Measurements from ENCODE around the gene FGG. TPM values are rescaled to one million over a fixed set of nuclear protein-coding genes. Genes with fewer than 3 reads are reported as not detected.

FGG gene
- total RNA-seq, 1 experiment from 2014 or later, result not detected

GRCh38 chr4:154574311-154574710 lies 38.1 kb downstream of the FGG start:
- Mint-ChIP-seq H3K27ac (no peak overlapping the region), H3K4me3 (no peak overlapping the region), H3K27me3 (ENCODE audit: low read depth) (no peaks in the 10 kb centered on the region), H3K9me3 (no peaks in the 10 kb centered on the region), H3K4me1 (no peaks in the 10 kb centered on the region), H3K36me3 (ENCODE audit: insufficient read depth in 1 of 3, low read depth in 3 of 3) (no peaks in the 10 kb centered on the region)
- Histone ChIP-seq H2AFZ (ENCODE audit: low read length) (no peak overlapping the region), H3K23ac (ENCODE audit: insufficient read length, low read depth, low read length) (no peak overlapping the region), H3K18ac (ENCODE audit: insufficient read length, low read depth, low read length) (no peak overlapping the region), H3T11ph (ENCODE audit: low read length) (no peak overlapping the region), H3K4me1 (ENCODE audit: insufficient read depth, low read length) (no peaks in the 10 kb centered on the region), H3K79me1 (ENCODE audit: insufficient read depth, low read depth, low read length, poor library complexity, severe bottlenecking) (no peaks in the 10 kb centered on the region), H3K9ac (ENCODE audit: extremely low read depth, insufficient read length, low read length) (no peak overlapping the region), H2AK5ac (ENCODE audit: insufficient read length, low read length) (no peak overlapping the region), H2BK15ac (ENCODE audit: low read depth, low read length) (no peak overlapping the region), H4K8ac (replicated peaks; ENCODE audit: insufficient read length, low read depth, low read length) (no peak overlapping the region), H3K23me2 (ENCODE audit: insufficient read length, low read depth, low read length, poor library complexity, severe bottlenecking) (no peaks in the 10 kb centered on the region), H3K4me2 (ENCODE audit: insufficient read depth, insufficient read length, low read length) (no peak overlapping the region), H3K9me3 (ENCODE audit: control insufficient read depth, low read depth, low read length) (no peaks in the 10 kb centered on the region), H2BK12ac (ENCODE audit: insufficient read length, low read depth, low read length) (no peak overlapping the region), H3K27ac (ENCODE audit: insufficient read length, low read depth, low read length) (no peak overlapping the region), H4K20me1 (ENCODE audit: control insufficient read depth, insufficient read depth, insufficient read length) (no peaks in the 10 kb centered on the region), H3K56ac (ENCODE audit: insufficient read length, low read depth, low read length) (no peak overlapping the region), H2BK5ac (ENCODE audit: insufficient read length, low read length) (no peak overlapping the region), H4K5ac (ENCODE audit: insufficient read length, low read depth, low read length) (no peak overlapping the region), H3K27me3 (ENCODE audit: insufficient read depth, low read length) (no peaks in the 10 kb centered on the region), H3K14ac (ENCODE audit: insufficient read depth, low read length) (no peak overlapping the region), H3K4ac (ENCODE audit: low read depth, low read length) (no peak overlapping the region), H2BK20ac (ENCODE audit: low read depth, low read length, poor library complexity, severe bottlenecking) (no peak overlapping the region), H2BK120ac (ENCODE audit: low read depth, low read length, poor library complexity, severe bottlenecking) (no peak overlapping the region), H3K79me2 (ENCODE audit: insufficient read depth, low read length) (no peaks in the 10 kb centered on the region), H4K91ac (ENCODE audit: insufficient read length, low read depth, low read length) (no peak overlapping the region)
- WGBS (ENCODE audit: extremely low coverage, insufficient read length, low lambda C conversion rate), result no CpG with 5 or more reads among the region's 3 CpGs
- TF ChIP-seq CTCF (conservative IDR thresholded peaks at IDR 0.05), result no peak
- no peak for DNase-seq

Measured in H9 (cell line).